CD14-positive monocyte (primary cell): ENCODE measurements around the gene VSX1. TPM values are rescaled to one million over a fixed set of nuclear protein-coding genes. Genes with fewer than 3 reads are reported as not detected.

Source experiments
- DNase-seq, 3 donors: peaks; one replicate each; pipeline ENCODE4 v3.0.0-alpha.2; 2011 to 2022
- H2AFZ ChIP-seq: 2 replicates; pipeline ENCODE4 v1.6.0; 2012; ENCODE audit warnings: mild to moderate bottlenecking, low read depth, low read length, inconsistent platforms; ENCODE audit not compliant: insufficient read depth, poor library complexity, severe bottlenecking
- H3K27ac ChIP-seq, 2 donors: 1 replicate in 1 of 2; 2 replicates in 1 of 2; pipeline ENCODE4 v1.5.1; 2012 to 2013; ENCODE audit warnings: low read length in 2 of 2, control low read depth in 1 of 2, inconsistent platforms in 1 of 2, low read depth in 1 of 2, mild to moderate bottlenecking in 1 of 2
- H3K27me3 ChIP-seq, 2 donors: one replicate each; pipeline versions ENCODE4 v1.6.0 to v1.6.1; 2011 to 2013; ENCODE audit warnings: low read length in 2 of 2; ENCODE audit not compliant: control insufficient read depth in 2 of 2, insufficient read depth in 2 of 2
- H3K36me3 ChIP-seq, 2 donors: replicated peaks in 1 of 2; 1 replicate in 1 of 2; 2 replicates in 1 of 2; pipeline versions ENCODE4 v1.5.1 to v1.6.1; 2012 to 2013; ENCODE audit warnings: low read length in 2 of 2, control low read depth in 1 of 2, inconsistent platforms in 1 of 2, mild to moderate bottlenecking in 1 of 2; ENCODE audit not compliant: insufficient read depth in 2 of 2, control insufficient read depth in 1 of 2
- H3K4me1 ChIP-seq, 2 donors: 1 replicate in 1 of 2; 2 replicates in 1 of 2; pipeline versions ENCODE4 v1.5.1 to v1.6.1; 2012 to 2013; ENCODE audit warnings: low read length in 2 of 2, control low read depth in 1 of 2, inconsistent platforms in 1 of 2, mild to moderate bottlenecking in 1 of 2, moderate library complexity in 1 of 2; ENCODE audit not compliant: insufficient read depth in 2 of 2, control insufficient read depth in 1 of 2
- H3K4me2 ChIP-seq: replicated peaks from 2 replicates; pipeline ENCODE3; 2012; ENCODE audit warnings: low read length, moderate library complexity, mild to moderate bottlenecking; ENCODE audit not compliant: poor library complexity, severe bottlenecking; ENCODE audit errors: extremely low read depth
- H3K4me3 ChIP-seq, 3 experiments: fragments of 200-600 bp in 1 of 3; sonication (generic) in 1 of 3; replicated peaks in 1 of 3; 1 replicate in 2 of 3; 2 replicates in 1 of 3; pipeline ENCODE4 v1.5.1; 2011 to 2013; ENCODE audit warnings: low read length in 3 of 3, mild to moderate bottlenecking in 3 of 3, control low read depth in 2 of 3, low read depth in 2 of 3, inconsistent platforms in 1 of 3, moderate library complexity in 1 of 3
- H3K79me2 ChIP-seq: 2 replicates; pipeline ENCODE4 v1.6.0; 2012; ENCODE audit warnings: mild to moderate bottlenecking, control low read depth, inconsistent platforms, low read length, moderate library complexity; ENCODE audit not compliant: insufficient read depth
- H3K9ac ChIP-seq: 2 replicates; pipeline ENCODE4 v1.6.0; 2017; ENCODE audit warnings: low read length, mild to moderate bottlenecking; ENCODE audit not compliant: insufficient read depth, poor library complexity, severe bottlenecking
- H3K9me3 ChIP-seq, 2 donors: replicated peaks in 1 of 2; 1 replicate in 1 of 2; 2 replicates in 1 of 2; pipeline versions ENCODE4 v1.5.1 to v1.6.1; 2012 to 2013; ENCODE audit warnings: low read length in 2 of 2, control low read depth in 1 of 2; ENCODE audit not compliant: control insufficient read depth in 1 of 2, insufficient read depth in 1 of 2
- H4K20me1 ChIP-seq: 2 replicates; pipeline ENCODE4 v1.6.0; 2012; ENCODE audit warnings: mild to moderate bottlenecking, low read length, control low read depth, moderate library complexity; ENCODE audit not compliant: insufficient read depth
- H3K27ac Mint-ChIP-seq, 7 donors: one replicate each; pipeline ENCODE4 v1.8.0; 2020; ENCODE audit warnings: mild to moderate bottlenecking in 7 of 7, mixed read lengths in 7 of 7, moderate library complexity in 6 of 7, inconsistent platforms in 2 of 7
- H3K27me3 Mint-ChIP-seq, 3 donors: one replicate each; pipeline ENCODE4 v1.8.0; 2021 to 2022; ENCODE audit warnings: low read depth in 3 of 3, mild to moderate bottlenecking in 3 of 3, mixed read lengths in 3 of 3, moderate library complexity in 3 of 3, inconsistent platforms in 1 of 3
- H3K36me3 Mint-ChIP-seq, 2 donors: one replicate each; pipeline ENCODE4 v1.8.0; 2020; ENCODE audit warnings: mixed read lengths in 2 of 2, inconsistent platforms in 1 of 2, mild to moderate bottlenecking in 1 of 2
- H3K4me1 Mint-ChIP-seq: one replicate; pipeline ENCODE4 v1.8.0; 2020; ENCODE audit warnings: mild to moderate bottlenecking, mixed read lengths
- H3K4me3 Mint-ChIP-seq, 2 donors: one replicate each; pipeline ENCODE4 v1.8.0; 2020; ENCODE audit warnings: mild to moderate bottlenecking in 2 of 2, mixed read lengths in 2 of 2, moderate library complexity in 1 of 2
- H3K9me3 Mint-ChIP-seq, 7 donors: one replicate each; pipeline ENCODE4 v1.8.0; 2020 to 2022; ENCODE audit warnings: mixed read lengths in 7 of 7, mild to moderate bottlenecking in 6 of 7, moderate library complexity in 6 of 7, inconsistent platforms in 2 of 7
- CTCF ChIP-seq: fragments of 200-600 bp; IDR thresholded peaks from one replicate; pipeline ENCODE4 v1.8.0; 2022; ENCODE audit warnings: antibody characterized with exemption, mild to moderate bottlenecking
- WGBS: methylation state at CpG from one replicate; pipeline ENCODE4 v1.1.5; 2013; ENCODE audit warnings: missing lambda C conversion rate; ENCODE audit not compliant: insufficient coverage; 5-methylcytosine and 5-hydroxymethylcytosine counted together
- intact Hi-C, 2 donors: fragments of 100-400 bp; cut with micrococcal nuclease; formaldehyde crosslinking; loops; one replicate each; pipeline versions ENCODE4 v1.15.0 to v1.15.1; 2023
- polyA plus RNA-seq, 3 donors: library from polyadenylated mRNA; depleted of rRNA in 1 of 3; unstranded in 2 of 3; stranded (reverse) in 1 of 3; fragments of 300-500 nt in 2 of 3; fragments of >200 nt in 1 of 3; fragmentation: Illumina TruSeq in 2 of 3; gene quantifications; 1 replicate in 2 of 3; 2 replicates in 1 of 3; pipeline ENCODE4 v1.2.3, GENCODE V29; 2012 to 2021

VSX1 gene
- polyA plus RNA-seq, 3 donors, result not detected

- intact Hi-C loops, result no loop called here
- TF ChIP-seq CTCF, result no peak
- no peak for DNase-seq
- no peak overlapping the region for H3K27ac Mint-ChIP-seq
- Histone ChIP-seq H3K9ac (no peak overlapping the region), H3K36me3 (peaks cover 24 to 33% of the 10 kb centered on the region in 2 donors), H3K4me3 (no peak overlapping the region), H3K79me2 (peaks cover 26% of the 10 kb centered on the region), H3K4me2 (no peak overlapping the region), H3K27me3 (no peaks in the 10 kb centered on the region), H4K20me1 (peaks cover 32% of the 10 kb centered on the region), H3K27ac (no peak overlapping the region), H2AFZ (no peak overlapping the region), H3K4me1 (peaks cover 9 to 13% of the 10 kb centered on the region in 2 donors), H3K9me3 (no peaks in the 10 kb centered on the region)
- H3K27me3 Mint-ChIP-seq, result no peaks in the 10 kb centered on the region
- H3K4me3 Mint-ChIP-seq, result no peak overlapping the region
- H3K9me3 Mint-ChIP-seq, result no peaks in the 10 kb centered on the region
- peaks cover 17% of the 10 kb centered on the region for H3K4me1 Mint-ChIP-seq
- peaks cover 27 to 28% of the 10 kb centered on the region in 2 donors for H3K36me3 Mint-ChIP-seq
- WGBS, result 91% methylated on average over 13 of the region's 13 CpGs
These were observed 34.2 kb downstream of the VSX1 start for GRCh38 chr20:25047766-25048165.

GRCh38 chr20:25046736-25047666 lies 34.9 kb downstream of the VSX1 start:
- no peak overlapping the region for H3K4me3 Mint-ChIP-seq
- no peaks in the 10 kb centered on the region for H3K27me3 Mint-ChIP-seq
- no peak overlapping the region for H3K27ac Mint-ChIP-seq
- peaks cover 24 to 33% of the 10 kb centered on the region in 2 donors for H3K36me3 ChIP-seq
- no peak overlapping the region for H3K4me2 ChIP-seq
- intact Hi-C loops, result no loop called here
- no peaks in the 10 kb centered on the region for H3K27me3 ChIP-seq
- no peaks in the 10 kb centered on the region for H3K9me3 Mint-ChIP-seq
- H4K20me1 ChIP-seq, result peaks cover 29% of the 10 kb centered on the region
- no peak overlapping the region for H3K27ac ChIP-seq
- H2AFZ ChIP-seq, result no peak overlapping the region
- peaks cover 21% of the 10 kb centered on the region for H3K4me1 Mint-ChIP-seq
- no peak for TF ChIP-seq CTCF
- no peak for DNase-seq
- H3K4me3 ChIP-seq, result no peak overlapping the region
- WGBS, result 88% methylated on average over 15 of the region's 21 CpGs
- H3K36me3 Mint-ChIP-seq, result peaks cover 28 to 29% of the 10 kb centered on the region in 2 donors
- peaks cover 22% of the 10 kb centered on the region for H3K79me2 ChIP-seq
- peaks cover 15 to 20% of the 10 kb centered on the region in 2 donors for H3K4me1 ChIP-seq
- H3K9ac ChIP-seq, result no peak overlapping the region
- no peaks in the 10 kb centered on the region for H3K9me3 ChIP-seq
